ENCODE measurements around the gene ADK.
A peak's percentile ranks its signal among the peaks of the same experiment; 100 is the strongest.

The ADK gene

DNA sequence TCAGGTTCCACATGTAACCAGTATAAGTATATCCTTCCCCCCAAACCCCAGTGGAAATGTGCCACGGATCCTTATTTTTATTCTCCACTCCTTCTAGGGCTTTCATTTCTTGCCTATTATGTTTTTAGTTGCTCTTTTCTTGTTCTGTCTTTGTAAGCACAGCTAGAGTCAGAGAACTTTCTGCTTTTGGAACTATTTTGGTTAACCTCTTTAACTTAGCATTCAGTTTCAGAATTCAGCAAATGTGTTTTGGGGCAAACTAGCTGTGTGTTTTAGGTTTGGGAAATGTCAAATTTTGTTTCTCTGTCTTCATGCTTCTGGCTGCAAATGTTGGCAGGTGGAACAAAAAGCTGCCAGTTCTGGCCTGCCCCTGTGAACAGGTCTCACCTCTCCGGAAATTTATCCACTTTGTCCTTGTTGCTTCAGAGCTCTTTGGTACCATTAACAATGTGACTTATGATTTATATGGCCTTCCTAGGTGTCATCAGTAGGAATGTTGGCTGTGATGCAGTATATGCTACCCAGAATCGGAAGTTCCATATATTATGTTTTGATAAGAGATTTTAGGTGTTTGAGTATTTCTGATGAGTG, 156.1 kb downstream of the ADK start:
- no peak overlapping the region for H3K4me3 ChIP-seq (ENCODE audit: low read depth, low read length)
- peak; percentile 7 for DNase-seq (ENCODE audit: low read depth)
- TF ChIP-seq, protein P1, sequence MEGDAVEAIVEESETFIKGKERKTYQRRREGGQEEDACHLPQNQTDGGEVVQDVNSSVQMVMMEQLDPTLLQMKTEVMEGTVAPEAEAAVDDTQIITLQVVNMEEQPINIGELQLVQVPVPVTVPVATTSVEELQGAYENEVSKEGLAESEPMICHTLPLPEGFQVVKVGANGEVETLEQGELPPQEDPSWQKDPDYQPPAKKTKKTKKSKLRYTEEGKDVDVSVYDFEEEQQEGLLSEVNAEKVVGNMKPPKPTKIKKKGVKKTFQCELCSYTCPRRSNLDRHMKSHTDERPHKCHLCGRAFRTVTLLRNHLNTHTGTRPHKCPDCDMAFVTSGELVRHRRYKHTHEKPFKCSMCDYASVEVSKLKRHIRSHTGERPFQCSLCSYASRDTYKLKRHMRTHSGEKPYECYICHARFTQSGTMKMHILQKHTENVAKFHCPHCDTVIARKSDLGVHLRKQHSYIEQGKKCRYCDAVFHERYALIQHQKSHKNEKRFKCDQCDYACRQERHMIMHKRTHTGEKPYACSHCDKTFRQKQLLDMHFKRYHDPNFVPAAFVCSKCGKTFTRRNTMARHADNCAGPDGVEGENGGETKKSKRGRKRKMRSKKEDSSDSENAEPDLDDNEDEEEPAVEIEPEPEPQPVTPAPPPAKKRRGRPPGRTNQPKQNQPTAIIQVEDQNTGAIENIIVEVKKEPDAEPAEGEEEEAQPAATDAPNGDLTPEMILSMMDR (IDR thresholded peaks at IDR 0.05; ENCODE audit: low read depth, low read length, missing control alignments) = no peak

DNA sequence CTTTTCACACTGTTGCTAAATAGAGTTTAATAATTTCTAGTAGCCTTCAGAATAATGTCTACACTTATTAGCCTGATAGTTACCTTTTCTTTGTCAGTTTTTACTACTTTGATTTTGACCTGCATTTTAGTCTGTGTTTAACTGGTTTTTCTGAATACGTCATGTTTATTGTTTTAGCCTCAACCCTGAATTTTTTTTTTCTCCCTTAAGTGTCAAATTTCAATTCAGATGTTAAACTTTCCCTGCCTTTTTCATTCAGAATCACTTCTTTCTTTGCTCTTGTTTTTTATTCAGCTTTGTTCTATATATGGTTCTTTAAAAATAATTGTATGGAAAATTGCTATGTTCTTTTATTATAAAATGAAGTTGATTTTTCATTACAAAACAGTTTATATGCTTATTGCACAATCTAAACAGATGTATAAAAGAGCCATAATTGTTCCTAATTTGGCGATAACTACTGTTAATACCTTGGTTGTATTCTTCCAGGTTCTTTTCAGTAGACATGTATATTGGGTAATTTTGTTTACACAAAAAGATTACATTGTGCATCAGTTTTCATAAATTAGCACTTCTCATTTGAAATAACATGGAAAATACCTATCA, 159.7 kb downstream of the ADK start:
- TF ChIP-seq, protein P1 (IDR thresholded peaks at IDR 0.05; ENCODE audit: low read depth, low read length, missing control alignments) = no peak

DNA sequence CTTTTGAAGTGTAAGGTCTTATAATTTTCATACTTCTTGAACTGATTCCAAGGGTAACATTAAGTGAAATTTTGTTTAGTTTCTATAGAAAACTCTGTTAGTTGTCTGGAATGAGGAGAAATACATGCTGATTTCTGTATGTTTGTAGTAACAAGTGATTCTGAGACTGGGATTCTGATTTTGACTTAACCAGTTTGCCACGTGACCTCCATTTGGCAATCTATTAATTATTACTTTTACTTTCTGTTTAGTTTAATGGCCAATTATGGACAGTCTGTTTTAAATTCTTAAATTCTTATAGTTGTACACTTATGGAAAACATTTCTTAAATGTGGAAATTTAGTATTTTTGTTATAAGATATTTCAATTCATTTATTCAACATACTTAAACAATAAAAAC, 163.1 kb downstream of the ADK start:
- TF ChIP-seq, protein P1 (IDR thresholded peaks at IDR 0.05; ENCODE audit: low read depth, low read length, missing control alignments) = no peak
- no peak overlapping the region for H3K4me3 ChIP-seq (ENCODE audit: low read depth, low read length)
- DNase-seq (ENCODE audit: low read depth) = no peak

More for the DNA sequence above, 159.7 kb downstream of the ADK start:
- no peak overlapping the region for H3K4me3 ChIP-seq (ENCODE audit: low read depth, low read length)
- no peak for DNase-seq (ENCODE audit: low read depth)

DNA sequence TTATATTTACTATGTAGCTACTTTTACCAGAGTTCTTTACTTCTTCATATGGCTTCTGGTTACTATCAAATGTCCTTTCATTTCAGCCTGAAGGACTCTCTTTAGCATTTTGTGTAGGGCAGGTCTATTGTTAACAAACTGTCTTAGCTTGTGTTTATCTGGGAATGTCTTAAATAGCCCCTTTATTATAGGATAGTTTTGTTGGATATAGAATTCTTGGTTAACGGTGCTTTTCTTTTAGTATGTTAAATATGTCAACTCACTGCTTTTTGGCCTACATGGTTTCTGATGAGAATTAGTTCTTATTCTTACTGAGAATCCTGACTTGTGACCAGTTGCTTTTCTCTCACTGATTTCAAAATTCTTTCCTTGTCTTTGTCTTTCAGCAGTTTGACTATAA, 169.0 kb downstream of the ADK start:
- TF ChIP-seq, protein P1 (IDR thresholded peaks at IDR 0.05; ENCODE audit: low read depth, low read length, missing control alignments) = no peak

DNA sequence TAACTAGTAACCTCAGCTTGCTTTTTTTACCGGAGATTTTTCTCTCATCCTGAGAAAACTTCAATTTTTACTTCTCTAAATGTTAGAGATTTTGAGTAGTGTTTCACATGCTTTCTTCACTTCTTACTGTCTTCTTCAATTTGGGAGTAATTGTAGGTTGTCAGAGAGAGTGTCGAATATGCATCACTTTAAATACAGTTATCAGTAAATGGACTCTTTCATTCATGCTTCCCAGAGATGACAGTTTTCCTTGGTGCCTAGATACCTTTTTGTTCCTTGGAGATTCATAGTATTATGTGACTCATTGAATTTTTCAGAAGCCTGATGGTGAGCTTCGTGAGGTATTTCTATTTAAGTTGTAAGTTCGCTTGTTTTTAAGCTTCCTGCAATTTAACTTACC, 169.7 kb downstream of the ADK start:
- DNase-seq (ENCODE audit: low read depth) = no peak
- TF ChIP-seq, protein P1 (IDR thresholded peaks at IDR 0.05; ENCODE audit: low read depth, low read length, missing control alignments) = no peak
- H3K4me3 ChIP-seq (ENCODE audit: low read depth, low read length) = no peak overlapping the region

More for the DNA sequence above, 169.0 kb downstream of the ADK start:
- DNase-seq (ENCODE audit: low read depth) = no peak
- H3K4me3 ChIP-seq (ENCODE audit: low read depth, low read length) = no peak overlapping the region

DNA sequence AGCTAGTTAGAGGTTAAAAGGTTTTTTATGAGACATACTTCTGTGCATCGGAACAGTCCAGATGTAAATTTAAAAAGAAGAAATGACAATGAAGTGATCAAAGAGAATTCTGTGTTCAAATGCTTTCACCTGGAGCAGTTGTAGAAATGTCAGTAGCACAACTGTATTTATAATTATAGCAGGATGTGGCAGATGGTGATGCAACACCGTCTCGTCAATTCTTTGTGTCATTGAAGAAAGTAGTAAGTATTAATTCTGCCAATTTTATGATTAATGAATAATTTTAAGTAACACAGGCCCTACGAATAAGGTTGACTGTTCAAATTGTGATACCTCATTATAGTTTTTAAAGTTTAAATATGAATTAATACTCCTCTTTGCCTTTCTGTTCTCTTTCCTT, 171.1 kb downstream of the ADK start:
- H3K4me3 ChIP-seq (ENCODE audit: low read depth, low read length) = no peak overlapping the region
- TF ChIP-seq, protein P1 (IDR thresholded peaks at IDR 0.05; ENCODE audit: low read depth, low read length, missing control alignments) = no peak
- no peak for DNase-seq (ENCODE audit: low read depth)

DNA sequence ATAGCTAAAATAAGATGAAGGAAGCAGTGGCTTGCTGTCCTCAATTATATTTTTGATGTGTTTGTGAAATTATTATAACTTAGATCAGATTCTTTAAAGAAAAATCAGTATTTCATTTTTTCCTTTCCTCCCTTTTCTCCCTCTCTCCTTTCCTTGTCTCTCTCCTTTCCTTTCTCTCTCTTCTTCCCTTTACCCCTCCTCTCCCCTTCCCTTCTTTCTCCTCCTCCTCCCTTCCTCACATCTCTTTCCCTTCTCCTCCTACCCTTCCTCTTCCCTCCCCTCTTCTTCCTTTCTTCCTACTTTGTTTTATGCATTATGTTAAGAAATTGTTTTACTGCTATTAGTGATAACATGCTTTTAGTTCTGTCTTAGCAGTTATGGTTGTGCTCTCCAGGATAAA, 171.5 kb downstream of the ADK start:
- TF ChIP-seq, protein P1 (IDR thresholded peaks at IDR 0.05; ENCODE audit: low read depth, low read length, missing control alignments) = no peak
- H3K4me3 ChIP-seq (ENCODE audit: low read depth, low read length) = no peak overlapping the region
- DNase-seq (ENCODE audit: low read depth) = no peak

Measured in GM12864 (cell line).